ENCODE measurements around the gene ICAM1. TPM values are rescaled to one million over a fixed set of nuclear protein-coding genes. Genes with fewer than 3 reads are reported as not detected.

Gene ICAM1
- total RNA-seq, 1 donor = 170 TPM

- H3K27me3 ChIP-seq (ENCODE audit: insufficient read depth, low read length) = no peaks in the 10 kb centered on the region
- H3K9me3 ChIP-seq (ENCODE audit: low read depth, low read length) = no peaks in the 10 kb centered on the region
- H3K4me1 ChIP-seq (ENCODE audit: insufficient read depth, low read length) = peaks cover 11% of the 10 kb centered on the region
- no peak overlapping the region for H3K4me3 ChIP-seq (ENCODE audit: low read length)
Measured at GRCh38 chr19:10256970-10257615, 13.8 kb upstream of the ICAM1 start.

- no peaks in the 10 kb centered on the region for H3K27me3 ChIP-seq (ENCODE audit: insufficient read depth, low read length)
- H3K9me3 ChIP-seq (ENCODE audit: low read depth, low read length) = no peaks in the 10 kb centered on the region
- H3K4me3 ChIP-seq (ENCODE audit: low read length) = no peak overlapping the region
- no peaks in the 10 kb centered on the region for H3K4me1 ChIP-seq (ENCODE audit: insufficient read depth, low read length)
Measured at GRCh38 chr19:10258080-10258710, 12.7 kb upstream of the ICAM1 start.

GRCh38 chr19:10259162-10259905 is 11.6 kb upstream of the ICAM1 start:
- Histone ChIP-seq H3K27me3 (ENCODE audit: insufficient read depth, low read length) (no peaks in the 10 kb centered on the region), H3K4me1 (ENCODE audit: insufficient read depth, low read length) (no peaks in the 10 kb centered on the region), H3K4me3 (ENCODE audit: low read length) (no peak overlapping the region), H3K9me3 (ENCODE audit: low read depth, low read length) (no peaks in the 10 kb centered on the region)

GRCh38 chr19:10260141-10260584 is 10.8 kb upstream of the ICAM1 start:
- no peaks in the 10 kb centered on the region for H3K4me1 ChIP-seq (ENCODE audit: insufficient read depth, low read length)
- H3K4me3 ChIP-seq (ENCODE audit: low read length) = no peak overlapping the region
- no peaks in the 10 kb centered on the region for H3K9me3 ChIP-seq (ENCODE audit: low read depth, low read length)
- no peaks in the 10 kb centered on the region for H3K27me3 ChIP-seq (ENCODE audit: insufficient read depth, low read length)

GRCh38 chr19:10262771-10263170 is 8.1 kb upstream of the ICAM1 start:
- Histone ChIP-seq H3K9me3 (ENCODE audit: low read depth, low read length) (no peaks in the 10 kb centered on the region), H3K4me3 (ENCODE audit: low read length) (no peak overlapping the region), H3K4me1 (ENCODE audit: insufficient read depth, low read length) (no peaks in the 10 kb centered on the region), H3K27me3 (ENCODE audit: insufficient read depth, low read length) (no peaks in the 10 kb centered on the region)

- Histone ChIP-seq H3K4me1 (ENCODE audit: insufficient read depth, low read length) (peaks cover 21% of the 10 kb centered on the region), H3K4me3 (ENCODE audit: low read length) (no peak overlapping the region), H3K9me3 (ENCODE audit: low read depth, low read length) (no peaks in the 10 kb centered on the region), H3K27me3 (ENCODE audit: insufficient read depth, low read length) (no peaks in the 10 kb centered on the region)
Measured at GRCh38 chr19:10266706-10267105, 4.2 kb upstream of the ICAM1 start.

GRCh38 chr19:10268071-10268470 is 2.8 kb upstream of the ICAM1 start:
- Histone ChIP-seq H3K4me1 (ENCODE audit: insufficient read depth, low read length) (peaks cover 35% of the 10 kb centered on the region), H3K27me3 (ENCODE audit: insufficient read depth, low read length) (no peaks in the 10 kb centered on the region), H3K9me3 (ENCODE audit: low read depth, low read length) (no peaks in the 10 kb centered on the region), H3K4me3 (ENCODE audit: low read length) (no peak overlapping the region)

- H3K4me3 ChIP-seq (ENCODE audit: low read length) = peak overlapping the region; percentile 46
- peaks cover 35% of the 10 kb centered on the region for H3K4me1 ChIP-seq (ENCODE audit: insufficient read depth, low read length)
- no peaks in the 10 kb centered on the region for H3K9me3 ChIP-seq (ENCODE audit: low read depth, low read length)
- H3K27me3 ChIP-seq (ENCODE audit: insufficient read depth, low read length) = no peaks in the 10 kb centered on the region
Measured at GRCh38 chr19:10269333-10270179, 1.4 kb upstream of the ICAM1 start.

- H3K4me3 ChIP-seq (ENCODE audit: low read length) = peak overlapping the region; percentile 46
- peaks cover 35% of the 10 kb centered on the region for H3K4me1 ChIP-seq (ENCODE audit: insufficient read depth, low read length)
- no peaks in the 10 kb centered on the region for H3K9me3 ChIP-seq (ENCODE audit: low read depth, low read length)
- H3K27me3 ChIP-seq (ENCODE audit: insufficient read depth, low read length) = no peaks in the 10 kb centered on the region
Measured at GRCh38 chr19:10270180-10270615, 722 bp upstream of the ICAM1 start.

GRCh38 chr19:10271543-10272086 is 695 bp downstream of the ICAM1 start:
- peak overlapping the region; percentile 46 for H3K4me3 ChIP-seq (ENCODE audit: low read length)
- peaks cover 35% of the 10 kb centered on the region for H3K4me1 ChIP-seq (ENCODE audit: insufficient read depth, low read length)
- H3K27me3 ChIP-seq (ENCODE audit: insufficient read depth, low read length) = no peaks in the 10 kb centered on the region
- no peaks in the 10 kb centered on the region for H3K9me3 ChIP-seq (ENCODE audit: low read depth, low read length)

GRCh38 chr19:10274589-10274988 is 3.7 kb downstream of the ICAM1 start:
- no peaks in the 10 kb centered on the region for H3K9me3 ChIP-seq (ENCODE audit: low read depth, low read length)
- peaks cover 37% of the 10 kb centered on the region for H3K4me1 ChIP-seq (ENCODE audit: insufficient read depth, low read length)
- no peak overlapping the region for H3K4me3 ChIP-seq (ENCODE audit: low read length)
- no peaks in the 10 kb centered on the region for H3K27me3 ChIP-seq (ENCODE audit: insufficient read depth, low read length)

- no peak overlapping the region for H3K4me3 ChIP-seq (ENCODE audit: low read length)
- H3K4me1 ChIP-seq (ENCODE audit: insufficient read depth, low read length) = peaks cover 8% of the 10 kb centered on the region
- H3K9me3 ChIP-seq (ENCODE audit: low read depth, low read length) = no peaks in the 10 kb centered on the region
- no peaks in the 10 kb centered on the region for H3K27me3 ChIP-seq (ENCODE audit: insufficient read depth, low read length)
Measured at GRCh38 chr19:10277795-10278589, 7.1 kb downstream of the ICAM1 start.

- H3K4me1 ChIP-seq (ENCODE audit: insufficient read depth, low read length) = peaks cover 7% of the 10 kb centered on the region
Measured at GRCh38 chr19:10278935-10279334, 8.0 kb downstream of the ICAM1 start.

More at GRCh38 chr19:10278935-10279334, 8.0 kb downstream of the ICAM1 start:
- H3K4me3 ChIP-seq (ENCODE audit: low read length) = no peak overlapping the region
- no peaks in the 10 kb centered on the region for H3K27me3 ChIP-seq (ENCODE audit: insufficient read depth, low read length)
- H3K9me3 ChIP-seq (ENCODE audit: low read depth, low read length) = no peaks in the 10 kb centered on the region
